Measurements from ENCODE around the gene DPP7. TPM values are rescaled to one million over a fixed set of nuclear protein-coding genes. Genes with fewer than 3 reads are reported as not detected.
"Not testable (repeated sequence)": the region's sequence is repeated elsewhere in the genome, so short reads cannot be mapped to it uniquely, and the experiment has no call there.

DPP7 gene
- polyA plus RNA-seq, 1 donor, result 30.0 TPM

- DNase-seq, result no peak
Measured at GRCh38 chr9:137128862-137129455, 14.4 kb upstream of the DPP7 start.

DNA sequence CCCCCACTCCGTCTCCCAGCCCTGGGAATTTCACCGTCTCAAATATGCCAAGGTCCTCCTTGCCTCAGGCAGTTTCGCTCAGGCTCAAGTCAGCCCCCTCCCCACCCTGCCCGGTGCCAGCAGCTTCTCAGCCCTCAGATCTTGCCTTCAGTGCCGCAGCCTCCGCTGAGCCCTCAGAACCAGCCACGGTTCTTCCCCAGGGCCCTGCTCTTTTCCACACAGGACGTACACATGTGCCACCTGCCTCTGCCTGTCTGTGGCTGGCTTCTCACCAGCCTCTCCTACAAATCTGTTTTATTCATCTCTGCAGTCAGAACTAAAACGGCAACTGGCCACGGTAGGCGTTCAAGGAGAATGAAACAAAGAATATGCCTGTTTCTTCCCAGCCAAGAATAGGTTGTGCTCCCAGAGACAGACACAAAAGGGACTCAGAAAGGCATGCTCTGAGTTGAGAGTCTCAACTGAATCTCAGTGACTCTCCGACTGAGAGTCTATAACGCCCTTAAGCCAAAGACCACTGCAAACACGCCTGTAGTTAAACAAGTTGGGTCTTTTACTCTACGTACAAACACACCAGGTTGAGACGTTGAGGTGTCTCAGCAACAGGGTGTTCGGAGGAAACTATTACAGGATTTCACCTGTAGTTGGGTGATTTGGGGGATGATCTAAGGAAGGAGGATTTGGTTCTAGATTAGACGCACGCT lies 13.8 kb upstream of the DPP7 start:
- no peak for DNase-seq

- no peak for DNase-seq
Measured at GRCh38 chr9:137127301-137128157, 13.0 kb upstream of the DPP7 start.

- DNase-seq, result no peak
Measured at GRCh38 chr9:137126786-137127185, 12.3 kb upstream of the DPP7 start.

DNA sequence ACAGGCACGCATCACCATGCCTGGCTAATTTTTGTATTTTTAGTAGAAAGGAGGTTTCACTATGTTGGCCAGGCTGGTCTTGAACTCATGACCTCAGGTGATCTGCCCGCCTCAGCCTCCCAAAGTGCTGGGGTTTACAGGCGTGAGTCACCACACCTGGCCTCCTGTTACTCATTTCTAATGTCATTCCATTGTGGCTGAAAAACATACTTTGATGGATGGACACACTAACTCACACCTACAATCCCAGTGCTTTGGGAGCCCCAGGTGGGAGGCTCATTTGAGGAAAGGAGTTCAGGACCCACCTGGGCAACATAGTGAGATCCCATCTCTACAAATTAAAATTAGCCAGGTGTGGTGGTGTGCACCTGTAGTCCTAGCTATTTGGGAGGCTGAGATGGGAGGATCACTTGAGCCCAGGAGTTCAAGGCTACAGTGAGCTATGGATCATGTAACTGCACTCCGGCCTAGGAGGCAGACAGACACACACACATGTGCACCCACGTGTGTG lies 9.5 kb upstream of the DPP7 start:
- not testable (repeated sequence) for DNase-seq

DNA sequence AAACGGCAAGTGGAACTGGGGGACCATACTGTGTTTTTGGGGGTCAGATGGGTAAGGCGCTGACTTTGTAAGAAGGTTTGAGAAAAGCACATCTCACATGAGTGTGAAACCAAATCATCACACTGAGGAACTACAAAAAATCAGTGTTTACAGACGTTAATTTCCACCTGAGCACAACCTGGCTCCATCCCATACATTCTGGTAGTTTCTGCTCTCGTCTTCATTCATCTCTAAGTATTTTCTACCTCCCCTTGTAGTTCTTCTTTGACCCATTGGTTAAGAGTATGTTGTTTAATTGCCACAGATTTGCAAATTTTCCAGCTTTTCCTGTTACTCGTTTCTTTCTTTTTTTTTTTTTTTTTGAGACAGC lies 8.9 kb upstream of the DPP7 start:
- DNase-seq, result no peak

- not testable (repeated sequence) for DNase-seq
Measured at GRCh38 chr9:137122796-137123467, 8.4 kb upstream of the DPP7 start.

DNA sequence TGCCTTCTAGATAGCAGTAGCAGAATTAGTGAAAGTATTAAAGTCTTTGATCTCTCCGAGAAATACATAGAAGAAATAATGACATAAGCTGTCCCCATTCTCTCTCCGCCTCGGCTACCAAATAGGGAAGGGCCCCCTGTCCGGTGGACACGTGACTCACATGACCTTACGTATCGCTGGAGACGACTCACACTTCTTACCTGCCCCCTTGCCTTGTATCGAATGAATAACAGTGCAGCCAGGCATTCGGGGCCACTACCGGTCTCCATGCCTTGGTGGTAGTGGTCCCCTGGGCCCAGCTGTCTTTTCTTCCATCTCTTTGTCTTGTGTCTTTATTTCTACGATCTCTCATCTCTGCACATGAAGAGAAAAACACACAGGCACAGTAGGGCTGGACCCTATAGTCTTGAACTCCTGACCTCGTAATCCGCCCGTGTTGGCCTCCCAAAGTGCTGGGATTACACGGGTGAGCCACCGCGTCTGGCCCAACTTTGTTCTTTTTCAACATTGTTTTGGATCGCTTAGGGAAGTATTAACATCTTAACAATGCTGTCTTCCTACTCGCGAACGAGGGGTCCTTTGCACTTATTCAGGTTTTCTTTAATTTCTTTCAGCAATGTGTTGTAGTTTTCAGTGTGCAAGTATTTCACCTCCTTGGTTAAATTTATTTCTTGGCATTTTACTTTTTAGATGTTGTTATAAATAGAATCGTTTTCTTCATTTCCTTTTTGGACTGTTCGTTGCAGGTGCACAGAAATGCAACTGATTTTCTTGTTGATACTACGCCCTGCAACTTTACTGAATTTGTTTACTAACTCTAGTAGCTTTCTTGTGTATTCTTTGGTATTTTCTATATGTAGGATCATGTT lies 7.6 kb upstream of the DPP7 start:
- not testable (repeated sequence) for DNase-seq

DNA sequence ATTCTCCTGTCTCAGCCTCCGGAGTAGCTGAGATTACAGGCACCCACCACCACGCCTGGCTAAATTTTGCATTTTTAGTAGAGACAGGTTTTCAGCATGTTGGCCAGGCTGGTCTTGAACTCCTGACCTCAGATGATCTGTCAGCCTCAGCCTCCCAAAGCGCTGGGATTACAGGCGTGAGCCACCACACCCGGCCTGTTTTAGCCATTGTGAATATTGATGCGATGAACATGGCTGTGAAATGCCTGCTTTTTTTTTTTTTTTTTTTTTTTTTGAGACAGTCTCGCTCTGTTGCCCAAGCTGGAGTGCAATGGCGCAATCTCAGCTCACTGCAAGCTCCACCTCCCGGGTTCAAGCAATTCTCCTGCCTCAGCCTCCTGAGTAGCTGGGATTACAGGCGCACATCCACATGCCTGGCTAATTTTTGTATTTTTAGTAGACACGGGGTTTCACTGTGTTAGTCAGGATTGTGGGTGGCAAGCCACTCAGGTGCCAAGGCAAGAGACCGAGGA lies 3.6 kb upstream of the DPP7 start:
- not testable (repeated sequence) for DNase-seq

- DNase-seq, result no peak
Measured at GRCh38 chr9:137117269-137117731, 2.8 kb upstream of the DPP7 start.

DNA sequence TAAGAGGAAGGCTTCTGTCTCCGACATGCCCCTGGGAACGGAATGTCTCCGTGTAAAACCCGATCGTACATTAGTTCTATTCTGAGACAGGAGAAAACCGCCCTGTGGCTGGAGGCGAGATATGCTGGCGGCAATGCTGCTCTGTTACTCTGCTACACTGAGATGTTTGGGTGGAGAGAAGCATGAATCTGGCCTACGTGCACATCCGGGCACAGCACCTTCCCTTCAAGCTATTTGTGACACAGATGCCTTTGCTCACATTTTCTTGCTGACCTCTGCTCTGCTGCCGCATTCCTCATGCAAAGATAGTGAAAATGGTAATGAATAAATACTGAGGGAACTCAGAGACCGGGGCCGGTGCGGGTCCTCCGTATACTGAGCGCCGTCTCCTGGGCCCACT lies 2.2 kb upstream of the DPP7 start:
- no peak for DNase-seq

DNA sequence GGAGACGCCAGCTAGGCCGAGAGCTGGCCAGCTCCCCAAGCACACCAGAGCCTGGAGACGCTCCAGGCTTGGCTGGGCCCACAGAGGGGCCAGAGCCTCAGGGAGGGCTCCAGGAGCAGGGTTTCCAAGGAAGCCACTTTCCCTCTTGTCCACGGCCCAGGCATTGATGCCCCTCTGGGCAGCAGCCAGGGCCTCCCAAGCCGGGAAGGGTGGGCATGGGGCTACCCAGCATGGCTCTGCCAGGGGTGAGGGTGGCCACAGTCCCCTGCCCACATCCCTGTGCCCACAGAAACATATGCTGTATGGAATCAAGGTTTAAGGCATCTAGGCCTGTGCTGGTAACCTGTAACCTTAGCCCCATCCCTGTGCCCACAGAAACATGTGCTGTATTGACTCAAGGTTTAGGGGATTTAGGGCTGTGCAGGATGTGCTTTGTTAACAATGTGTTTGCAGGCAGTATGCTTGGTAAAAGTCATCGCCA lies 1.5 kb upstream of the DPP7 start:
- no peak for DNase-seq

GRCh38 chr9:137115394-137116026 lies 977 bp upstream of the DPP7 start:
- no peak for DNase-seq

DNA sequence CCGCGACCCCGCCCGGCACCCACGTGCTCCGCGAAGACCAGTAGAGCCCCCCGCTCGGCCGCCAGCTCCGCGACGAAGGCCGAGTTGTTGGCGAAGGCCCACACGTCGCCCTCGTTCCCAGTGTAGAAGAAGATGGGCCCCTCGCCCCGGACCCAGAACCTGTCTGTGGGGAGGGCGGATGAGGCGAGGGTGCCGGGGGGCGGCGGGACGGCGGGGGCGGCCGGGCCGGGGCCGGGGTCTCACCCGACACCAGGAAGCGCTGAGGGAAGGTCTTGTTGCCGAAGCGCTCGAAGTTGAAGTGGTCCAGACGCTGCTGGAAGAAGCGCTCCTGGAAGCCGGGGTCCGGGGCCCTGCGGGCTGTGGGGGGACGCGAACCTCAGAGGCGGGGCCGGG lies 317 bp downstream of the DPP7 start:
- no peak for DNase-seq

DNA sequence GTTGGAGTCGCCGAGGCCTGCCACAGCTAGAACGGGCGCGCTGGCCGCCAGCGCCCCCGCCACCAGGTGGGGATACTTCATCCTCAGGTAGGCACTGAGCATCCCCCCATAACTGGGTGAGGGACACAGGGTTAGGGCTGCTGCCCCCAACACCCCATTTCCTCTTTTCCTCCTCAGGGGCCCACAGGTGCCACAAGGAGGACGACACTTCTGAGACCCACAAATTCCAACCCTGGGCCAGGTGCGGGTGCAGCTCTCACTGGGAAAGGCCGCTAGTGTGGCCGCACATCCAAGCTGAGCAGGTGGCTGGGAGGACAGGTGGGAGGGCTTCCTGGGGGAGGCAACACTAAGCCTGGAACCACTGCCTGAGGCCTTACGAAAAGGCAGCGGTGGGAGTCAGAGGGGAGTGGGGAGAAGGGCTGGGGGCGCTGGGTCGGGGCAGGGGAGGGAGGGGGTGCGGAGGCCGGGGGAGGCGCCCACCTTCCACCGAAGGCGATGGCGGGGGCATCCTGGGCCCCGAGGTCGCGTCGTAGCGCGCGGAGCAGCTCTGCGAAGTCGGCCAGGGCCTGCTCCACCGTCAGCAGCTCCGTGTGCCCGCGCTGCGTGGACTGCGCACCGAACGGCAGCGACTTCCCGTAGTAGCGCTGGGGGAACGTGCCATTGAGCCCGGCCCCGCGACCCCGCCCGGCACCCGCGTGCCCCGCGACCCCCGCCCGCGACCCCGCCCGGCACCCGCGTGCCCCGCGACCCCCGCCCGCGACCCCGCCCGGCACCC lies 961 bp downstream of the DPP7 start:
- no peak for DNase-seq

DNA sequence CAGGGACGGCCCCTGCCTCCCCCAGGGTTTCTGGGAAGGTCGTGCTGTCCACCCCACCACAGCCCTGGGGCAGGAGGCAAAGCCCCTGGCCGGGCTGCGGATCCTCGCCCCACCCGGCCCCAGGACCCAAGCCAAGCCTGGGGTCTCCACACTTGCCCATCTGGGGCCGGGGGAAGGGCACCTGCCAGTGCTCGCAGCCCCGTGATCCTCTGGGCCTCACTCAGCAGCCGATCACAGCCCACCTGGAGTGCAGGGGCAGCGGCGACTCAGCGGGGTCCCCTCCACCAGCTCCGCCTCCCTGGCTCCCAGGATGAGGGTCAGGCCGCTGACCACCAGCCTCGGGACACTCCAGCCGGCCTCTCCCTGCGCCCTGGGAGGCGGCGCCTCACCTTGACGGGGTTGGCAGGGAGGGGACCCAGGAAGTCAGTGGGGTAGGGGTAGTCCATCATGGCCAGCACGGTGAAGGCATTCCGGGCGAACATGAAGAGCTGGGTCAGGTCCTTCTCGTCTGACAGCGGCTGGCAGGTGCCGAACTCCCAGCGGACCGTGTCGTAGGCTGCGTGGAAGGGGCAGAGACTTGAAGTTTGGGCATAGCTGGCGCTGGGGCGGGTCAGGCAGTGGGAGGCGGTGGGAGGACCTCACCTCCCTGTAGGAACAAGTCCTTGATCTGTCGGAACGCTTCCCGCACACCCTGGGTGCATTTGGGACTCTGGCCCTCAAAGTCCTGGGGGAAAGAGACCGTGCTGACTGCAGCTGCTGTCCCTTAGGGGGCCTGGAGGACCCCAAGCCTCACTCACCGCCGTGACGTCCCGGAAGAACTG lies 1.8 kb downstream of the DPP7 start:
- no peak for DNase-seq

GRCh38 chr9:137111788-137112563 lies 2.6 kb downstream of the DPP7 start:
- DNase-seq, result no peak

Data from hindlimb muscle (tissue), 1 donor.